Fibroblast of skin of back (primary cell): ENCODE results near the gene POU2F1.
"Not testable (repeated sequence)": the region's sequence is repeated elsewhere in the genome, so short reads cannot be mapped to it uniquely, and the experiment has no call there.

Source experiments
- DNase-seq: peaks from one replicate; pipeline ENCODE4 v3.0.0-alpha.2; 2013

Gene POU2F1

DNA sequence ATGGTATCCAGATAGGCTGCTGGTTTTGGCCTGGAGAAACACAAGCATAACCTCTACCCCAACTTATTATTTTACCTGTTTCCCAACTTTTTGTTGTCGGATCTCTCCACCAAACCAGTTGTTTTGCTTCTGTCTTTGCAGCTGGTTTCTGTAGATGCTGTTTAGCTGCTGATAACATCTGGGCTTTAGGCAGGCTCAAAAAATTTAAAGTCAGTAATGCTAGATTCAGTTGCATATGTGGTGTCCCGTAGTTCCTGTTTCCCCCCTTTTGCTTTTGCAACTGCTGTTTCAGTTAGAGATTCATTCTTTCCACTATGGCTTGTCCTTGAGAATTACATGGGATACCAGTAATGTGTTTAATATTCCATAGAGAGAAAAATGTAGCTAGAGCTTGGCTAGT lies 98.5 kb downstream of the POU2F1 start:
- DNase-seq: not testable (repeated sequence)

DNA sequence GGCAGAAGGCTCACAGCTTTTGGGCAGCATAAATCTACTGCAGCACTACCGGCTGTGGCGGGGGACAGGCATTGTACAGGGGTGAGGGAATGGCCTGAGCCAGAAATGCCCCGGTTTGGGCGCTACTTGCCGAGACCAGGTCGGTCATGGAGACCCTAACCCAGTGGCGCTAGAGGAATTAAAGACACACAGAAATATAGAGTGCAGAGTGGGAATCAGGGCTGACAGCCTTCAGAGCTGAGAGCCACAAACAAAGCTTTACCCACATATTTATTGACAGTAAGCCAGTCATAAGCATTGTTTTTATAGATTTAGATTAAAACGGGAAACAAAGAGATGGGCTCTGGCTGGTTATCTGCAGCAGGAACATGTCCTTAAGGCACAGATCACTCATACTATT lies 101.8 kb downstream of the POU2F1 start:
- no peak for DNase-seq

GRCh38 chr1:167325151-167325550 lies 104.5 kb downstream of the POU2F1 start:
- no peak for DNase-seq

GRCh38 chr1:167328306-167328815 lies 107.7 kb downstream of the POU2F1 start:
- no peak for DNase-seq

DNA sequence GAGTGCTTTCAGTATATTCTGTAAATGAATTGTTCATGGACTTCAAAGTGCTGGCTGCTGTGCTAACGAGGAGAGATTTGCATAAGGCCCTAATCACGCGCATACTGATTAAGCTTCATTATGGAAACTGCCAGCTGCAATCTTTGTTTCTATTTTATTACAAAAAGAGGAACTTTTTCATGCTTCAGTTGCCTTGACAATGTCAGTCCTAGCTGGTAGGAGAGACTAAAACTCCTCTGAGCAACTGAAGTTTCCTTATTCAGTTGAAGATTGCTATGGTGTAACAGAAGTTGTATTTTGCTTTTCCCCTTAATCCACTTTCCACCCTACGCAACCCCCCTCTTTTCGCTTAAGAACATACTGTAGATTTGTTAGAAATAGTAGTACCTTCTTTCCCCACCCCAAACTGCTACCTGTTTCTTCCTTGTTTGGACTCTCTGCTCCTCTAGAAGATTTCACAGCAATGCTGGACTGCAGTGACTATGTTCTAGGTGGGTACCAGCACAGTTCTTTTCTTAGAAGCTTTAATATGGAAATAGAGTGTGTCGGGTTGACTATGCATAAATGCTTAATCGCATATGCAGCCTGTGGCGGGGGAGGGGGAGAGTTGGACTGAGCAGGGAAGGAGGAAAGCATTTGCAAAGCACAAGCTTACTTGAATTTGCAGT lies 108.3 kb downstream of the POU2F1 start:
- no peak for DNase-seq

DNA sequence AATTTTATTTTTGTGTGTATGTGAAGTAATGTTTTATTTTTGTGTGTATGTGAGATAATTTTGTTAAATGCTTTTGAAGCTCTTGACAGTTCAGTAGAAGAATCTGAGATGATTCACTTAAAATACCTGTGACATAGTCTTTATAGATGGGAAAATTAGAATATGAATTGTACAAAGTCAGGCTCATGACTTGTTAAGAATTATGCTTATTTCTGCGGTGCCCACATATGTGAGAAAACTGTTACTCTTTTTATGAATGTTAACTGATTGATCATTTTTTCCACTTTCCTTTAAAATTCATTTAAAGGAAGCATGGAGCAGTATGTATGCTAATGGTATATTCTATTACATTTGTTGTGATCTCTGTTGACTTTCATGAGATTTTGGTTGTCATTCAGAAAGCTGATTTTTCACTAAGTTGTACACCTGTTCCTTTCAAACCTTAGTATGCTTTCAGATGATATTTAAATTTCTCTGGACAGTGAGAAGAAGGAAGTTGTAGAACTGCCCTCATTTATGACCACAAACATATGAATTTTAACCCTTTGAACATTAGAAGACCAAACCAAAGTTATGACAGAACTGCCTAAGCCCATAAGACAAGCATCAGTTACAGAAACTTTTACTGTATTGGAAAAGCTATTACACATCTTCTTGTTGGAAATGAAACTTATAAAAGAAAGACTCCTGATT lies 110.1 kb downstream of the POU2F1 start:
- DNase-seq: no peak

GRCh38 chr1:167331650-167332049 lies 111.0 kb downstream of the POU2F1 start:
- DNase-seq: no peak

GRCh38 chr1:167332503-167332902 lies 111.8 kb downstream of the POU2F1 start:
- peak; percentile 15 for DNase-seq

DNA sequence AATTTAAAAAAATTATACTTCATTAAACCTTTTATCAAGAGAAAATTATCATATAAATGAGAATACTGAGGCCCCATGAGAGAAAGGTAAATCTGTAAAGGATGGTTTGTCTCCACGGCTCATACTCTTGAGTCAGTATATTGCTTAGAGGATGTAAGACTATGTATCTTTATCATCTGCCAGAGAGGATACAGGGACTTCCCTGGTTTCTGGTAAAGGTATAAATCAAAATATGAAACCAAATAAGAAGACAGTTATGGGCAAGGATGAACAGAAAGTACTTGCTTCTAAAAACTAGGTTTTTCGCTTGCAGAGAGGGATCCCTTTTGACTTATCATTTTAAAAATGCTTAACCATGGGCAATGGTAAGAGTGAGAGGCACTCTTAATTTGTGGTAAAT lies 112.4 kb downstream of the POU2F1 start:
- DNase-seq: no peak

DNA sequence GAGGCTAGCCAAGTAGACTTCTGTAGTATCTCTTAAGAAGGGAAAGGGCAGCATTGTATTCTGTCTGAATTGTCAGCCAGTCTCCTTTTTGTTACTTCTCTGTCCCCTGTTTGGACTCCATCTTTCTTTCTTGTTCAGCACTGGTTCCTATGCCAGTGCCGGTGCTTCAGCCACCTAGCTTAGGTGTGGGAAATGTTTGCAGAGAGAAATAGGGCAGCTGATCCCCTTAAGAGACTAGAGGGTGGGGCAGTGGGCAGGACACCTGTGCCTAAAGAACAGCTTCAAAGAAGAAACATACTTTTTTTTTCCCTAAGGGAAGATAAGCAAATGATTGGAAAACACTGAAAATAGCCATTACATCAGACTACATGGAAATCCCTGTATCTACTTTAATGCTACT lies 113.0 kb downstream of the POU2F1 start:
- no peak for DNase-seq

DNA sequence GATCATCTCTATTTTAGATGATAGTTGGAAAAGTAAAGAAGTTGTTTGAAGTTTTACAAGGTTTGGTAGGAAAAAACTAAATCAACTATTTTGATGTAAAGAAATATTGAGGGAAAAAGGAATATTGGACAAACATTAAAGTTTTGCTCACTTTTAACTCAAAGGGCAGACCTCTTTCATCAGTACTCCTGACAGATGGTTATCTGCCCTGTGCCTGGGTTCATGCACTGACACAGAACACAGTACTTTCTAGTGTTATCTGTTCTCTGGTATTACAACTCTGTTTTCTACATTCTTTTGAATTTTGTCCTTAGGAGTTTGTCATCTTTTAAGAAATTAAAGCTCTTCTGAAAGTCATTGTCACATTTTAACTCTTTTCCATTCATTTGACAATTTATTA lies 118.7 kb downstream of the POU2F1 start:
- DNase-seq: no peak

DNA sequence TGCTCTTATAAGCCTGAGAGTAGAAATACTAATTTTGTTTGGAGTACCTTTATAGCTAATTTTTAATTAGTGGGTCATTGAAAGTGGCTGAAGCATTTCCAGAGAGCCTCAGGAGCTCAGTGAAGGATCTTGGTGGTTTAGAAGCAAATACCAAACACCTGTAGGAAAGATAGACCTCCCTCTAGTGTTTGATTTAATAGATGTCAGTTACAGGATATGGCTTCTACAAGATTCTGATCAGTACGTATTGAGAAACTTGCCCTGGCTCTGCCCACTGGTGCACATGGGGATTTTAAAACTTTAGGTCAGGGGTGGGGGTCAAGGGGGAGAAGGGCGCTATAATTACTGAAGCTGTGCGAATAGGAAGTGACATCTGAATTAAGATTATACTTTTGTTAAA lies 122.2 kb downstream of the POU2F1 start:
- no peak for DNase-seq

GRCh38 chr1:167344112-167344511 lies 123.4 kb downstream of the POU2F1 start:
- DNase-seq: peak; percentile 30

GRCh38 chr1:167344615-167345385 lies 124.1 kb downstream of the POU2F1 start:
- peak; percentile 5 for DNase-seq

DNA sequence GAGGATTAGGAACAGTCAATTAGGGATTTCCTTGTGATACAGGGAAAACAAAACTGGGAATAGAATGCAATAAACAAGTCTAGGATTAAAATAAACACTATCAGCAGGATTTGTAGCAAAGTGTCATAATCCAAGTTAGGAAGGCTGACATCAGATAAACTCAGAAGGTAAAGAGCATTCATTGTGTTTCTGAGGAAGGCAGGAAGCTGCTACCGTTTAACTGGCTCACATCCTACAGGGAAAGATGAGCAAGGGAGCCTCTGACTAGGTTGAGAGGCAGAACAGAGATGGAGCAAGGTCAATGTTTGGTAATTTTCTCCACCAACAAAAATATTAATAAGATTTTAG lies 124.7 kb downstream of the POU2F1 start:
- DNase-seq: no peak

DNA sequence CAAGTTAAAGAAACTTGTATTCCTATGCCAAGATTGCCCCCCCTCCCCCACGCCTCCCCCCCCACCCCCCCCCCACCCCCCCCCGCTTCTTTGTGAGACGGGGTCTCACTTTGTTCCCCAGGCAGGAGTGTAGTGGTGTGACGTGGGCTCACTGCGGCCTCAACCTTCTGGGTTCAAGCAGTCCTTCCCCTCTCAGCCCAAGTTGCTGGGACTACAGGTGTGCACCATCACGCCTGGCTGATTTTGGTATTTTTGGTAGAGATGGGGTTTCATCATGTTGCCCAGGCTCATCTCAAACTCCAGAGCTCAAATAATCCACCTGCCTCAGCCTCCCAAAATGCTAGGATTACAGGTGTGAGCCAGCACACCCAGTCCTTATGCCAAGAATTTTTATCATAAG lies 136.6 kb downstream of the POU2F1 start:
- no peak for DNase-seq

DNA sequence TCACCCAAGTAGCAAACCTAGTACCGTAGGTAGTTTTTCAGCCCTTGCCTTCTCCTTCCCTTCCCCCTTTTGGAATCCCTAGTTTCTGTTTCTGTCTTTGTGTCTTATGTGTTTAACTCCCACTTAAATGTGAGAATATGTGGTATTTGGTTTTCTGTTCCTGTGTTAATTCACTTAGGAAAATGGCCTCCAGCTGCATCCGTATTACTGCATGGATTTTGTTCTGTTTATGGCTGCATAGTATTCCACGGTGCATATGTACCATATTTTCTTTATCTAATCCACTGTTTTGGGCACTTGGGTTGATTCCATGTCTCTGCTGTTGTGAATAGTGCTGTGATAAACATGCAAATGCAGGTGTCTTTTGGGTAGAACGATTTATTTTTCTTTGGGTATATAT lies 138.6 kb downstream of the POU2F1 start:
- DNase-seq: no peak

DNA sequence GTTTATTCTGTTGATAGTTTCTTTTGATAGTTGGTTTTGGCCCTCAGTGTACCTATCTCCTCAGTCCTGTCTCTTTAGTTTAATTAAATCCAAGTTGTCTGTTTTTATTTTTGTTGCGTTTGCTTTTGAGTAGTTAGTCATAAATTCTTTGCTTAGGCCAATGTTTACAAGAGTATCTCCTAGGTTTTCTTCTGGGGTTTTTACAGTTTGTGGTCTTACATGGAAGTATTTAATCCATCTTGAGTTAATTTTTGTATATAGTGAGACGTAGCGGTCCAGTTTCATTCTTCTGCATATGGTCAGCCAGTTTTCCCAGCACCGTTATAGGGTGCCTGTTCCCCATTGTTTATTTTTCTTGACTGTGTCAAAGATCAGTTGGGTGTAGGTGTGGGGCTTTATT lies 139.4 kb downstream of the POU2F1 start:
- no peak for DNase-seq

DNA sequence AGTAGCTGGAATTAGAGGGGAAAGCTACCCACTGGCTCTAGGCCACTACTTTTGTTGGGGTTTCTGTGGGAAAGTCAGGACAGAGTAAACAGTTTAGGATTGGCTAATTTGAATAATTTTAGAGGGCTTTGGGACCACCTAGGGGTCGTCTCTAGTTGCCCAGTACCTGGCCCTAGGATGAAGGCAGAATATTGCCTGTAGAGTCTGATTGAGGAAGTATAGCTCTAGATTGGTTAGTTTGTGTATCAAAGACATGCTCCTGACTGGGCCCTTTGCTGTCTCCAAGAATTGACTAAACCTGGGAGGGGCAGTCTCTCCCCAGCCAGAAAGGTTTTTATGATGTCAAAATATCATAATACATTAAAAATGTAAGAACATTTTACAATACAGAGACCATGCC lies 142.0 kb downstream of the POU2F1 start:
- DNase-seq: no peak

DNA sequence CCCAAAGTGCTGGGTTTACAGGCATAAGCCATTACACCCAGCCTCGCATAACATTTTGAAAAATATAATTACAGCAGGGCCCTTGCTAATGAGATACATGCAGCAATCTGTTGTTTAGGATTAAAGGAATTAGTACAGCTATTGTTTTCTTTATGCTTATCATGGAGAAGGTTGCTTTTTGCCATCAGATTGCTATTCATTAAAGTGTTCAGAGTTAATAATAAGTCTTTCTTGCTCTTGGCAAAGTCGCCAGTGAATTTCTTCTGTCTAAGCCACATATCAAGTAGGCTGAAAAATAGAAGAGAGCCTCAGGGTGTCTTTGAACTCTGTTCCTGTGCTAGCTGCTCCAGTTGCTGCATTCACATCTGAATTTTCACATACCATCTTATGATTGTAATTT lies 144.1 kb downstream of the POU2F1 start:
- DNase-seq: no peak

- DNase-seq: no peak
Observed at GRCh38 chr1:167365360-167365759, 144.7 kb downstream of the POU2F1 start.

DNA sequence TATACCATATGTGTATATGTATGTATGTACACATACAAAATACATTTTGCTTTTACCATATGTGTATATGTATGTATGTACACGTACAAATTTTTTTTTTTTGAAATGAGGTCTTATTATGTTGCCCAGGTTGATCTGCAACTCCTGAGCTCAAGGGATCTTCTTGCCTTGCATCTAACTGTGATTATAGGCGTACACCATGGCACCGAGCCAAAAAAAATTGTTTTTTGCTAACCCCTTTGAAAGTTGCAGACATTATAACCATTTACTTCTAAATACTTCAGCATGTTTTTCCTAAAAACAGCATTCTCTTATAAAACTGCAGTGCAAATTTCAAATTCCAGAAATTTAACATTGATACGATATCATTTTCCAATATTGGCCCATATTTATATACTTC lies 147.0 kb downstream of the POU2F1 start:
- no peak for DNase-seq

DNA sequence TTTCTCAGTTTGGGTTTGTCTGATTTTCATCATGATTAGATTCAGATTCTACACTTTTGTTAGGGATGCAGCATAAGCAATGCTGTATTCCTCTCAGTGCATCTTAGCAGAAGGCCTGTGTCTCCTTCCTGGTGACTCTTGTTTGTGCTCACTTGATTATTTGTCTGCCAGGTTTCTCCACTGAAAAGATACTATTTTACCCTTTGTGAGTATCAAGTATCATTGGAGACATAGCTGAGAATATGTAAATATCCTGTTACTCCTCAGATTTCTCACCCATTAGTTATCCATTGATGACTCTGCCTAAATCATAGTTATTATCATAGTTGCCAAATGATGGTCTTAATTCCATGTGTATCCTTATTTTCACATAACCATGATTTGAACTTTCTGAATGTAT lies 148.5 kb downstream of the POU2F1 start:
- no peak for DNase-seq

- no peak for DNase-seq
Observed at GRCh38 chr1:167369933-167370332, 149.2 kb downstream of the POU2F1 start.
